NCI-H2227 treated with DMSO at 0.1 percent for 48 hours (cell line): Measurements from ENCODE around the gene CAMK2B.
A peak's percentile ranks its signal among the peaks of the same experiment; 100 is the strongest.

ENCODE experiments used
- DNase-seq: peaks from one replicate; lab custom pipeline; 2025; lab: John Stamatoyannopoulos, UW

The CAMK2B gene

GRCh38 chr7:44229546-44230105 lies 95.8 kb downstream of the CAMK2B start:
- DNase-seq: no peak

DNA sequence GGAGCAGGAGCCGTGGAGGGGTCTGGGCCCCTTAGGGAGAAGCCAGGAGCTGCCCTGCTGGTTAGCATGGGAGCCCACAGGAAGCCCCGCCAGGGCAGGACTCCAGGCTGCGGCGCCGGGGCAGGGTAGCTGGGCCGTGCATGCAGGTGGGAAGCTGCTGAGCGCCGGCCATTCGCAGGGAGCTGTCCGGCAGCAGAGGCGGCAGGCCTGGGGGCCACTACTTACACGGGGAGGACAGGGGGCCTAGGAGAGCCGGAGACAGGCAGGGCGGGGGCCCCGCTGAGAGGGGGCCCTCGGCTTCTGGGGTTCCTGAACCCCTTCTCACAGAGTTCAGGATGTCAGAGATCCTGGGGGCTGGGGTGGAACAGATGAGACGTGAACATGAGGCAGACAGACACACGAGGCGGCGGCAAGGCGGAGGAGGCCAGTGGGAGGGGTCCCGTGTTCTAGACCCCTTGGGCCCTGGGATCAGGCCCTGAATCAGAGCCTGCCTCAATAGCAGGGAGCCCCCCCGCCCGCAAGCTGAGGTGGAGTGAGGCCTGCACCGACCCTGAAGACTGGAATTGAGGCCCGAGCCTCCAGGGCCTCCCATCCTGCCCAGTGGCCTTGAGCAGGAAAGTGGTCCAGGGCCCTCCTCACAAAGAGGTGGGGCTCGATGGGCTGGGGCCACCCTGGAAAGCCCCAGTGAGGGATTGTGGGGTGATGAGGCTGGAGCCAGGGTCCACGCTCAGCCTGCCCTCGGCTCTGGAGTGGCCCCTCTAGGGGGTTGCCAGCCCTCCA lies 96.6 kb downstream of the CAMK2B start:
- DNase-seq: no peak

- DNase-seq: no peak
Measured at GRCh38 chr7:44227911-44228310, 97.5 kb downstream of the CAMK2B start.

DNA sequence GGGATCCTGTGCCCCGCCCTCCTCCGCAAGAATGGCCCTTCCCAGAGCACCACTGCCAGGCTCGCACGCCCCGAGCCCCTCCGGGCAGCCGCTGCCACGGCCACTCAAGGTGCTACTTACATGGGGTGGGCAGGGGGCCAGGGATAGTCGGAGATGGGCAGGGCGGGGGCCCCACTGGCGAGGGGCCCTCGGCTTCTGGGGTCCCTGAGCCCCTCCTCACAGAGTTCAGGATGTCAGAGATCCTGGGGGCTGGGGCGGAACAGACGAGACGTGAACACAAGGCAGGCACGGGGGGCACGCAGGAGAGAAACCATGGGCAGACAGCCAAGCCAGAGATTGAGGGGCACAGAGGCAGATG lies 99.0 kb downstream of the CAMK2B start:
- DNase-seq: no peak

- no peak for DNase-seq
Measured at GRCh38 chr7:44225566-44226395, 99.6 kb downstream of the CAMK2B start.

DNA sequence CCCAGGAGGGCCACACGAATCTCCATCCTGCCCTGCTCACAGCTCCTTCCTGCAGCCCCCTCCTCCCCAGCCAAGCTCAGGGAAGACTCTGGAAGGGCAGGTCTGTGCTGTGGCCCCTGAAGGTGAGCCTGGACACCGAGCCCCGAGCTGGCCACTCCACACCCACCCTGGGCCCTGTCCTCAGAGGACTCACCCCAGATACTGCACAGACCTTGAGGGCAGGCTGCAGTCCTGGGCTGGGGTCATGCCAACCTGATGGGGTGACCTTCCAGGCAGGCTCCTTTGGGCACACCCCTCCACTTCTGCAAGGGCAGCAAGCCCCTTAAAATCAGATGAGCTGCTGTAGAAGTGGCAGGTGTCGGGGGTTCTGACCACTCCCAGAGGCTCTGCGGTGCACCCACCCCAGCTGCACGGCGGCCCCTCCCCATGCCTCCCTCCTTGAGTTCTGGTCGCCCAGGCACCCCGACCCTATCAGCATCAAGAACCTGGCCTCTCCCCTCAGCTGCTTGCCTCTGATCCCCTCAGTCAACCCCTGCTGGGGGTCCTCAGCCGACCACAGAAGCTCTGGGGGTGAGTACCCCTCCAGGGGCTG lies 100.3 kb downstream of the CAMK2B start:
- DNase-seq: no peak

DNA sequence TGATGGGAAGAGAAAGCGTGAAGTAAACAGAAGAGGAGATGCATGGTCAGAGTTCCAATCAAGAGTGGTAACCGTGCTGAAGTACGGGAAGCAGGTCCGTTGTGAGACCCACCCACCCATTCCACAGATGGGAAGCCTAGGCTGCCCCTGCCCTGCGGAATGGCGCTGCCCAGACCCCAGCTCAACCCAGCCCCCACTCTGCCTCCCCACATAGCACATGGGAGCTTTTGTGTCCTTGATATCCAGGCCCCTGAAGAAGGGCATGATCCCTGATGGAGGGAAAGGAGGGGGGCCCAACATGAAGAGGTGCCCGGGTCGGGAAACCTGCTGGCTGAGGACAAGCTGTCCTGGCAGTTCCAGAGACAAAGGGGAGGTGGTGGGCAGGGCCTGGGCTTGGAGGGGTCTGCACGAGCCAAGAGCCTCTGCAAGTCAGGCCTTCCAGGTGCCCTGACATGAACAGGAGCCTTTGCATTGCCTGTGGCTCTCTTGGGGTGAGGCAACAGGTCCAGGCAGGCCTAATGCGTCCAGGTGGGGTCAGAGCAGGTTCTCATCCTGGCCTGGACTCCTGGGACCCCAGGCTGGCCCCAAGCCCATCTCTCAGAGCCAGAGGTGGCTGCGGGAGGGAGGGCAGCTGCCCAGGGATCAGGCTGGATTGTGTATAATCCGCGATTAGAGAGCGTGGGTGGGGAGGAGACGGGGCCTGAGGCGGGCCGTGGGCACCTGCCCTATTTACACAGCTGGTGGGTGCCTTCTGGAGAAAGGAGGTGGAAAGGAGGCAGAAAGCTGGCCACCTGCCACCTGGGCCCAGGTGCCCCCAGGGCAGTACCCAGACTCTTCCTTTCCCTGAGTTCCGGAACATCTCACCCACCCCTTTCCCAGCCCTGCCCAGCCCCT lies 101.1 kb downstream of the CAMK2B start:
- no peak for DNase-seq

DNA sequence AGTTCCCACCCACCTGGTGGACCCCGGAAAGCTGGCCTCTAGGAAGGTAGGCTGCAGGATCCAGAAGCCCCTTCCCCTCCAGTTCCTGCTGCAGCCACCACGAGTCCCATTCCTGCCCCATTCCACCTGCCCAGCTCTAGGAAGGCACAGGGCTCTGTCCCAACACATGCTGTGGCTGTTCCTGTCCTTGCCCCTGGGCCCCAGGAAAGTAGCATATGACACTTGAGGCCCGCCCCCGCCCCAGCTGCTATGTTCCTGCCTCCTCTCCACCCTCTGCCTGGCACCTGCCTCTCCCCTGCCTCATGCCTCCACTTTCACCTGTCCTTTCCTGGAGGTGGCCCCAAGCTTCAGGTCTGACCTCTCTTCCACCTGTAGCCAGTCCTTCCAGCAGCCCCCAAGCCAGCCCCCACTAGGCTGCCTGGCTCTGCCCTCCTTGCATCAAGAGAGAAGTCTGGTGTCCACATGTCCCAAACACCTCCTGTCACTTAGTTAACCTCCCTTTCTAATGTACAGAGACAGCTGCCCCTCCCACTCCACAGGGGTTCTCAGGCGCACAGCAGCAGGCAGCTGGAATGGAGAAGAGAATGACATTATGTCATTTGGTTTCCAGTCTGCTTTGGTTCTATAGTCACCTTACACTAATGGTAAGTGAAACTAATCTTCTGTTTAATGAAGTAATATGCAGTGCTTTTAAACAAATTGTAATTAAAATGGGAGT lies 101.9 kb downstream of the CAMK2B start:
- peak; percentile 8 for DNase-seq

DNA sequence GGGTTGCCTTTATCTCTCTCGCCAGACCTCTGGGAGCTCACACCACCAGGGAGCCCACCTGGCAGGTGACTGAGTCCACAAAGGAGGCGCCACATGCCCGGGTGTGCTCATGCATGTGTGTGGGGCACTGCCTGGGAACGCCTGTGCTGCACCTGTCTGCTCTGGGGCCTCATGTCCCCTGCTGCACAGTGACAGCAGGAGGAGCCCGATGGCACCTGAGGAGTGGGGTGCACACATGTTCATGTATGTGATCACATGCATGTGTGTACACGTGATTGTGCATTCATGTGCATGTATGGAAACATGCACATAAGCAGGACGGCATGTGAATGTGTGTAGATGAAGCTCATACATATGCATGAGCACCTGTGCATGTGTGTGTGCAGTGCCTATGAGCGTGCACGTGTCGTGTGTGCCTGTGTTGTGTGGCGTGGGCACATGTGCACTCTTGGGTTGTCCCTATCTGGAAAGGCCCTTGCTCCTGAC lies 102.6 kb downstream of the CAMK2B start:
- DNase-seq: no peak

GRCh38 chr7:44222074-44222473 lies 103.3 kb downstream of the CAMK2B start:
- no peak for DNase-seq

- DNase-seq: no peak
Measured at GRCh38 chr7:44221231-44221791, 104.1 kb downstream of the CAMK2B start.

DNA sequence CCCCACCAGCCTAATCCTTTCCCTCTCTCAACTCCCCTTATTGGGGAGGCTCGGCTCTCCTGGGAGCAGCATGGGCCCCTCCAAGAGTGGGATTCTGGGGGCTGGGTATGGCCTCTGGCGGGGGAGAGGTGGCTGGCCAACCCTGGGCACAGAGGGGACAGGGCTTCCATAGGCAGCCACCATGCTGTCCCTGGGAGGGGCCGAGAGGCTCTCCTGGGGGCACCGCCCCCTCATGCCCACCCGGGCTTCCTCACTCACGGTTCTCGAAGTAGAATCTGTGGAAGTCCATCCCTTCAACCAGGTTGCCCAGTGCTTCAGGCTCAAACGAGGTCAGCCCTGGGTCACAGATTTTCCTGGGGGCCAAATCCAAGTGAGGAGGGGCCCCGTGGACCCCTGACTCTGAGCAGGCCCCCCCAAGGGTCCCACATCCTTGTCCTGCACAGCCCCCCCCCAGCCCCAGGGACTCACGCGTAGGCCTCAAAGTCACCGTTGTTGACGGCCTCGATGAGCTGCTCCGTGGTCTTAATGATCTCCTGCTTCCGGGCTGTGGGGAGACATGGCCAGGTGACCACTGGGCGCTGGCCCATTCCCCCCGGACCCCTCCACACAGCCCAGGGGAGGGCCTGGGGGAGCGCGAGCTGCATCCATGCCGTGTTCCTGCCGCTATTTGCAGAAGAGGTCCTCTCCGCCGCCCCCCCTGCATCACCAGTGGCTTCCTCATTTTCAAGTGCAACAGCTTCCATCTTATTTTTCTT lies 104.9 kb downstream of the CAMK2B start:
- DNase-seq: no peak

DNA sequence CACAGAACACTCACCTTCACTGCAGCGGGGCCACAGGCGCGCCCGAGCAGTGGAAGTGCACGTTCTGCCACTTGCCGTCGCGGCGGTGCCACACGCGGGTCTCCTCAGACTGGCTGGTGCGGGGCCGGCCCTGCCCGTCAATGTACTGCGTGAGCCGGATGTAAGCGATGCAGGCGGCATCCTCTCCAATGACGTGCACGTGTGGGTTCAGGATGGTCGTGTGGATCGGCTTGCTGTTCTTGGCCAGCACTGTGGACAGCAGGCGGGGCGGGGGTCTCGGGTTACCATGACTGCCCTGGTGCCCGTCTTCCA lies 105.4 kb downstream of the CAMK2B start:
- no peak for DNase-seq

- DNase-seq: no peak
Measured at GRCh38 chr7:44219371-44220045, 105.9 kb downstream of the CAMK2B start.

DNA sequence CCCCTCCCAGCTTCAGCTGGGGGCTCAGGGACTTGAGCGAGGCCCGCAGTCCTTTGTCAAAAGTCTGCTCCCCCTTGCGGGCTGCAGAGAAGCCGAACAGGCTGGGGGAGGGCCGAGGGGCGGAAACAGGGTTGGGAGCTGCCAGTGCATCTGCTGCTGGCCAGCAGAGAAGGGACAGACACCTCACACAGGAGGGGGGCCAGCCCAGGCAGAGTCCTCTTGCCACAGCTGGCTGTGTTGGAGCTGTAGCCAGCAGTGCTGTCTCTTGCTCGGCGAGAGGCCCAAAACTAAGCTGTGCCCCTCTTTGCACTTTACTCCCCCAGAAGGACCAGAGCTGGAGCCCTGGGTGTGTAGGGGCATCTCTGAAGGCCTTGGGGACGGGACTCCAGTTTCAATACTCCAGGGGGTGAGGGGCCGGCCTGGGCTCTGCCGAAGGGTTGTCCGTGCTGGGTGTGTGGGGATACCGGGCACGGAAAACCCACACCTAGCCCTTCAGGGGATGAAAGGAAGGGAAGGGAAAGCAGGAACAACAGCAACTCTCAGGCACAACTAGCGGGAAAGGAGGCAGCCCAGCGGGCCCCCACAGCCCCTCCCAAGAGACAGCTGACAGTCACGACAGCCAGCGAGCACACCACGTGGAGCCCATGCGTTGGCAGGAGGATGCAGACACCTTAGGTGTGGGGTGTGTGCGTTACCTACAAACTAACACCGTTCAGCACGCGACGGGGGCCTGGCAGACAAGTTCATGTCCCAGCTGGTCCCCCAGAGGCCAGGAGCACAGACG lies 106.8 kb downstream of the CAMK2B start:
- DNase-seq: no peak

GRCh38 chr7:44217852-44218402 lies 107.5 kb downstream of the CAMK2B start:
- no peak for DNase-seq

GRCh38 chr7:44217223-44217714 lies 108.1 kb downstream of the CAMK2B start:
- DNase-seq: no peak
